Gastroesophageal sphincter (tissue), 4 donors: ENCODE results near the gene NAXE. TPM values are rescaled to one million over a fixed set of nuclear protein-coding genes. Genes with fewer than 3 reads are reported as not detected.

ENCODE experiments used
- ATAC-seq: fragments of 150-250 bp; one replicate; pipeline ENCODE4 v1.9.1; 2016; ENCODE audit warnings: mild to moderate bottlenecking, moderate library complexity
- H3K27ac ChIP-seq, 4 donors: fragments of 200-600 bp; sonication (generic) in 3 of 4; 1 replicate in 3 of 4; 2 replicates in 1 of 4; pipeline ENCODE4 v1.5.1; 2016 to 2019
- H3K27me3 ChIP-seq: fragments of 200-600 bp; sonication (generic); one replicate; pipeline ENCODE4 v1.5.1; 2019
- H3K36me3 ChIP-seq, 2 donors: fragments of 200-600 bp; sonication (generic); one replicate each; pipeline ENCODE4 v1.5.1; 2019; ENCODE audit warnings: control low read depth in 1 of 2
- H3K4me1 ChIP-seq, 3 donors: fragments of 200-600 bp; sonication (generic); 1 replicate in 2 of 3; 2 replicates in 1 of 3; pipeline ENCODE4 v1.5.1; 2016 to 2019; ENCODE audit warnings: control low read depth in 2 of 3
- H3K4me3 ChIP-seq, 2 donors: fragments of 200-600 bp; sonication (generic); one replicate each; pipeline ENCODE4 v1.5.1; 2019; ENCODE audit warnings: mild to moderate bottlenecking in 1 of 2, moderate library complexity in 1 of 2
- H3K9me3 ChIP-seq, 3 donors: fragments of 200-600 bp; sonication (generic); one replicate each; pipeline ENCODE4 v1.5.1; 2017 to 2019; ENCODE audit warnings: control low read depth in 2 of 3
- CTCF ChIP-seq, 4 experiments: fragments of 200-600 bp in 2 of 4; fragments of 450-650 bp in 2 of 4; sonication (generic) in 1 of 4; IDR thresholded peaks; one replicate each; pipeline ENCODE4 v1.5.1; 2017 to 2019; ENCODE audit warnings: antibody characterized with exemption in 4 of 4, mild to moderate bottlenecking in 2 of 4, moderate library complexity in 2 of 4
- EP300 ChIP-seq: sonication (generic); formaldehyde crosslinking; IDR thresholded peaks from one replicate; pipeline ENCODE4 v1.6.1; 2017; ENCODE audit warnings: antibody characterized with exemption, mild to moderate bottlenecking
- POLR2A ChIP-seq, 2 donors: fragments of 450-650 bp; IDR thresholded peaks; one replicate each; pipeline ENCODE4 v1.6.1; 2017; ENCODE audit warnings: antibody characterized with exemption in 2 of 2, mild to moderate bottlenecking in 2 of 2, moderate library complexity in 1 of 2
- POLR2AphosphoS5 ChIP-seq: sonication (generic); formaldehyde crosslinking; IDR thresholded peaks from one replicate; pipeline ENCODE4 v1.6.1; 2017; ENCODE audit warnings: antibody characterized with exemption
- WGBS, 2 donors: methylation state at CpG; one replicate each; pipeline ENCODE4 v1.1.5; 2018; ENCODE audit warnings: low coverage in 1 of 2; 5-methylcytosine and 5-hydroxymethylcytosine counted together
- total RNA-seq, 4 donors: library from RNA; depleted of rRNA; stranded (reverse); fragments of >200 nt; gene quantifications; one replicate each; pipeline ENCODE4 v1.1.0, GENCODE V29; 2016

NAXE gene
- 10 to 100 TPM; 65.1 to 93.6 (median 73.4) TPM for total RNA-seq

- peaks cover 0 to 24% (median 5%) of the 10 kb centered on the region in 3 donors for H3K4me1 ChIP-seq
- TF ChIP-seq POLR2AphosphoS5: peak; percentile 63
- TF ChIP-seq POLR2A (IDR thresholded peaks at IDR 0.05): peak; percentile 52 to 62
- no peak for TF ChIP-seq EP300
- no peak for TF ChIP-seq CTCF (IDR thresholded peaks at IDR 0.05)
- peaks cover 0 to 41% of the 10 kb centered on the region in 2 donors for H3K36me3 ChIP-seq
- WGBS, 2 donors: 0% methylated on average over 1 to 2 of the region's 60 CpGs
- H3K27ac ChIP-seq: peak within 1 kb of the TSS; percentile 70 to 91 (median 86)
- H3K4me3 ChIP-seq: peak within 1 kb of the TSS; percentile 80 to 83
- H3K9me3 ChIP-seq: no peaks in the 10 kb centered on the region
- ATAC-seq: peak; percentile 96
- H3K27me3 ChIP-seq: no peaks in the 10 kb centered on the region
Measured at GRCh38 chr1:156591432-156592157, at the start of gene NAXE. TSS of gene NAXE (plus strand) at chr1:156591776. CDS start at chr1:156591805, 29 bp downstream.

GRCh38 chr1:156543066-156543465 lies 48.5 kb upstream of the NAXE start:
- ATAC-seq: no peak

GRCh38 chr1:156544592-156545102 lies 46.9 kb upstream of the NAXE start:
- TF ChIP-seq EP300: no peak
- TF ChIP-seq POLR2A (IDR thresholded peaks at IDR 0.05): no peak
- no peak for TF ChIP-seq CTCF (IDR thresholded peaks at IDR 0.05)
- TF ChIP-seq POLR2AphosphoS5: no peak
- no peaks in the 10 kb centered on the region for H3K9me3 ChIP-seq
- H3K4me1 ChIP-seq: no peaks in the 10 kb centered on the region
- no peak for ATAC-seq
- H3K36me3 ChIP-seq: no peaks in the 10 kb centered on the region
- WGBS, 2 donors: 83 to 97% methylated on average over 3 of the region's 3 CpGs
- H3K4me3 ChIP-seq: no peak overlapping the region
- no peak overlapping the region for H3K27ac ChIP-seq
- no peaks in the 10 kb centered on the region for H3K27me3 ChIP-seq

More at GRCh38 chr1:156543066-156543465, 48.5 kb upstream of the NAXE start:
- Histone ChIP-seq H3K36me3 (no peaks in the 10 kb centered on the region), H3K27me3 (no peaks in the 10 kb centered on the region), H3K4me3 (no peak overlapping the region), H3K9me3 (no peaks in the 10 kb centered on the region), H3K4me1 (no peaks in the 10 kb centered on the region), H3K27ac (no peak overlapping the region)
- no peak for TF ChIP-seq EP300
- no peak for TF ChIP-seq CTCF (IDR thresholded peaks at IDR 0.05)
- TF ChIP-seq POLR2A (IDR thresholded peaks at IDR 0.05): no peak
- TF ChIP-seq POLR2AphosphoS5: no peak
- WGBS, 2 donors: 90% methylated on average over 1 of the region's 1 CpG; no CpG with 5 or more reads in 1 of the 2 donors

- no peaks in the 10 kb centered on the region for H3K36me3 ChIP-seq
- WGBS, 2 donors: 88 to 100% methylated on average over 1 to 2 of the region's 3 CpGs
- no peak overlapping the region for H3K27ac ChIP-seq
- no peak overlapping the region for H3K4me3 ChIP-seq
- no peaks in the 10 kb centered on the region for H3K4me1 ChIP-seq
- no peaks in the 10 kb centered on the region for H3K9me3 ChIP-seq
- no peak for TF ChIP-seq CTCF (IDR thresholded peaks at IDR 0.05)
- TF ChIP-seq EP300: no peak
- no peak for TF ChIP-seq POLR2A (IDR thresholded peaks at IDR 0.05)
- no peak for TF ChIP-seq POLR2AphosphoS5
- no peak for ATAC-seq
- no peaks in the 10 kb centered on the region for H3K27me3 ChIP-seq
Measured at GRCh38 chr1:156546267-156546666, 45.3 kb upstream of the NAXE start.

- WGBS, 2 donors: 88% methylated on average over 3 of the region's 4 CpGs; no CpG with 5 or more reads in 1 of the 2 donors
- Histone ChIP-seq H3K27ac (no peak overlapping the region), H3K27me3 (no peaks in the 10 kb centered on the region), H3K36me3 (no peaks in the 10 kb centered on the region), H3K4me1 (no peaks in the 10 kb centered on the region), H3K4me3 (no peak overlapping the region), H3K9me3 (no peaks in the 10 kb centered on the region)
- TF ChIP-seq POLR2AphosphoS5 (no peak), EP300 (no peak), POLR2A (IDR thresholded peaks at IDR 0.05) (no peak), CTCF (IDR thresholded peaks at IDR 0.05) (no peak)
- no peak for ATAC-seq
Measured at GRCh38 chr1:156547434-156547833, 44.1 kb upstream of the NAXE start.
